HG03103 (cell line): ENCODE results near the gene TTLL3.

ENCODE experiments used
- ATAC-seq: cut with Tn5 transposase; IDR thresholded peaks from one replicate; pipeline ENCODE4 v1.9.1; 2021; ENCODE audit warnings: low read depth; ENCODE audit not compliant: unreplicated experiment

The TTLL3 gene

DNA sequence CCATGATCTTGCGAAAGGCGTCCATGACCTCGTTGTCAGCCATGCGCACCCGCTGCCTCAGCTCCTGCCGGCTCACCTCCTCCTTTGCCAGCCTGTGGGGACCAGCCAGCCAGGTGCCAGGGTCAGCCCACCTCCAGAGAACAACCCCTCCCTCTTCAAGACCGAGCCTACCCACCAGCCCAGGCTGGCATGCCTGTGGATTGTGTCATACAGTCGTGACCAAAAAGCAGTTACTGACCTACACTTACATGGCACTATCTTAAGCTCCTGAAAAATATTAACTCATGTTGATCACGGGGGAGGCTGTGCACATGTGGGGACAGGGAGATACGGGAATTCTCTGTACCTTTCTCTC, 29.6 kb upstream of the TTLL3 start:
- no peak for ATAC-seq

DNA sequence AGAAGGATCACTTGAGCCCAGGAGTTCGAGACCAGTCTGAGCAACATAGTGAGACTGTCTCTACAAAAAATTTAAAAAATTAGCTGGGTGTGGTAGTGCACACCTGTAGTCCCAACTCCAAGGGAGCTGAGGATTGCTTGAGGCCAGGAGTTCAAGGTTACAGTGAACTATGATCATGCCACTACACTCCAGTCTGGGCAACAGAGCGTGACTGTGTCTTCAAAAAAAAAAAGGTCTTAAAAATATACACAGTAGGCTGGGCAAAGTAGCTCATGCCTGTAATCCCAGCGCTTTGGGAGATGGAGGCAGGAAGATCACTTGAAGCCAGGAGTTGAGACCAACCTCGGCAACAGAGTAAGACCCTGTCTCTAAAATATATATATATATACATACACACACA, 29.2 kb upstream of the TTLL3 start:
- no peak for ATAC-seq

DNA sequence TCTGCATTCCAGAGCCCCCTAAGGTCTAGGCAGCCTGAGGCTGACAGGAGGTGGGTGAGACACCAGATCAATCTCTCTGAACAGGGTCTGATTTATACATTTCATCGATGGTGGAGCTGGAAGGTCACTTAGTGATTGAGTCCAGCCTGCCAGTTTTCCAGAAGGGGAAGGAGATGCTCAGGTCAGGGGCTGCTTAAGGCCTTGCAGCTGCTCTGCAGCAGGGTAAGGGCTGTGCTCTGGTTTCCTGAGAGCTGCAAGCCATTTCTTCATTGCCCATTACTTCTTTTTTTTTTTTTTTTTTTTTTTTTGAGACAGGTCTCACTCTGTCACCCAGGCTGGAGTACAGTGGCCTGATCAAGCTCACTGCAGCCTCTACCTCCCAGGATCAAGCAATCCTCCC, 28.5 kb upstream of the TTLL3 start:
- no peak for ATAC-seq

GRCh38 chr3:9781978-9782603, 28.0 kb upstream of the TTLL3 start:
- ATAC-seq = no peak

DNA sequence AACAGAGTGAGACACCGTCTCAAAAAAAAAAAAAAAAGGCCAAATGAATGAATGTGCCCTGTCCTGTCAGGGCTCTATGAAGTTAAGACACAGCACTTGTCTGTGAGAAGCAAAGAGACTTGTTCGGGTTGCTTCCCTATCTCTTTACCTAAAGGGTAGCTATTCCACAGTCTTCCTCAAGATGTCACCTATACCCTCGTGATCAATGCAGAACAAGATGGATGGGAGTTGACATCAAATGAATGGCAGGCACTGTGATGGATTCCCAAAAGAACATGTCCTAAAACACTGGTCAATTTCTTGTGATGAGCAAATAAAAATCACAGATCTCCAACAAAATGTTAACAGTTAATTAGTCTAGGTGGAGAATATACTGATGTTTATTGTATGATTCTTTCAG, 27.3 kb upstream of the TTLL3 start:
- no peak for ATAC-seq

DNA sequence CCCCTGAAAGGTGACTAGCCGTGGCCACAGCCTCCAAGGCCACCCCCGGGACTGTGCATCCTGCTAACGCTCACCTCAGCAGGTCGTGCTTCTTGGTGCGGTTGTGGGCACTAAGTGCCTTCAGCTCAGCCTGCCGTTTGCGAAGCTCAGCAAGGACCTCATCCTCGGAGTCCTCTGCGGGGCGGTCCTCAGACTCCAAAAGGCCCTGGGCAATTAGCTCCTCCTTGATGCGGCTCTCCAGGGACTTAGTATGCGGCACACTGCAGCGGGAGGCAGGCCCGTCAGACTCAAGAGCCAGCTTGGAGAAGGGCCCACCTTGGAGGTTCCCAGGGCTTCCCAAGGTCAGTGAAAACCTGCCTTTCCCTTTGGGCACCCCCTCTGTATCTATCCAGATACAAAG, 26.1 kb upstream of the TTLL3 start:
- ATAC-seq = no peak

DNA sequence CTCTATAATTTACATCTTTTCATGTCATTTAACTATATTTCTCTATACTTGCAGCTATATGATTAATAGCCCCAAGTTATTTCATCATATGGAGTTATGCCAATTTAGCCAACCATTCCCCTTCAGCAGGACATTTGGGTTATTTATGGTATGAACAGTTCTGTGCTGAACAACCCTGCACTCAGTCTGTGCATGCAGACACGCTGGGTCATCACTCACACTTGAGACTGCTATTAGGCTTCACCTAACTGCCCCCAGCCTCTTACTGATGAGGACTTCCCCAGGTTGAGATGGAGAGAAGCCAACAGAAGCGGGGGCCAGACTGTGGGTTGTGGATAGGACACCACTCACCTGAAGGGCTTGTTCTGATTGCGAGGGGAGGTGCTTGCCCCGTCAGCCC, 25.1 kb upstream of the TTLL3 start:
- ATAC-seq = no peak

- no peak for ATAC-seq
Observed at GRCh38 chr3:9785602-9786001, 24.5 kb upstream of the TTLL3 start.

DNA sequence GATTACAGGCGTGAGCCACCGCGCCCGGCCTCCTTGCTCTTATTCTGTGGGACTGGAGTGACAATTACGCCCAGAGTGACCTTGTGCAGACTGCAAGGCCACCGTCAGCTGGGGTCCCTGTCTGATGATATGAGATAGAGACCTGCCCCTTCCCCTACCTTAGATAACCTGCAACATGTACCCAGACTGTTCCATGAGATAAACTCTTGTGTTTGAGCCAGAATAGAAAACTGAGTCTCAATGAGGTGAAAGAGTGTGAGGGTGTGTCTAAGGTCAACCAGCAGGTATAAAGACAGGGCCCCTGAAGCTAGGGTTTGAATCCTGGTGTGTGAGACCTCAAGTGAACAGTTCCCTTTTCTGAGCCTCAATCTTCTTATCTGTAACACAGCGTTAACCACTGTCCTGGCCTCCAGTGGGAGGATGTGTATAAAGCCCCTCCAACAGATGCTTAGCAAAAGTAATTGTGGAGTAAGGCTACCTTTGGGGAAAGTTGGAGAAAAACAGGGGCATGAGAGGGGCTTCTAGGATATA, 23.8 kb upstream of the TTLL3 start:
- no peak for ATAC-seq

GRCh38 chr3:9786825-9787669, 23.0 kb upstream of the TTLL3 start:
- ATAC-seq = no peak

- ATAC-seq = no peak
Observed at GRCh38 chr3:9787714-9788113, 22.3 kb upstream of the TTLL3 start.

DNA sequence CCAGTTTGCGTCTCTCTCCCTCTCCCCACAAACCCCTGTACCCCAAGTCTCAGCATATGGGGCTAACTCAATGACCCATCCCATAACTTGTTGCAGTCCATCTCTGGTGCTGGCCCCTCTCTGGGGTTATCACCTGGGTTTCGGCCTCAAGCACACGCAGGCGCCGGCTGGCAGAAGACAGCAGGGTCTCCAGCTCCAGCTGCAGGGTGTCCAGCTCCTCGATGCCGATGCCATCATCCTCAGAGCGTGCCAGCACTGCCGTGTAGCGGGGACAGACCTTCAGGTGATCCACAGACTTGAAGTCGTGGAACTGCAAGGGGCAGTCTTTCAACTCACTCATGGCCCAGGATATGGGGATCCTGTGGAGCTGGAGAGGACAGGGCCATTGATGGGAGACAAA, 18.9 kb upstream of the TTLL3 start:
- no peak for ATAC-seq

DNA sequence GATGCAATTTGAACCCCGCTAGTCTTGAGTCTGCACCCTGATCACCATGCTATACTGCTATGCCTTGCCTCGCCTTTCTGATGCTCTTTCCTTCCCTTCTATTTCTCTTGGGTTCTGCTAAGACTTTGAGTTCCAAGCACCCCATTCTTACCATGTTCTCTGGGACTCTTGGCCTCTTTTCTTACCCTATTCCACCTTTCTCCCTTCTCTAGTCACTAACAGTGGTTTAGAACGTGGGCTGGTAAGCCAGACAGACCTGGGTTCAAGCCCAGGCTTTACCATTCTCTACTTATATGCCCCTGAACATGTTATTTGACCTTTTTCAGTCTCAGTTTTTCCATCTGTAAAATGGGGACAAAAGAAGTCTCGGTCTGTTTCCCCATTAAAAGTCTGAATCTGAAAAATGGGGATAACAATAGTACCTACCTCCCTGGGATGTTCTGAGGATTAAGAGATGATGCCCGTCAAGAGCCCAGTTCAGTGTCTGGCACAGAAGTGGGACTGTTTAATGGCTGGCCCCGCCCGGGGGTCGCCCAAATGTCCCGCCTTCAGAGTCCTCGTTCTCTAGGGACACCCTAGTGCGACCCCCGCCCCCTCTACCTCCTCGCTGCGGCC, 18.2 kb upstream of the TTLL3 start:
- no peak for ATAC-seq

DNA sequence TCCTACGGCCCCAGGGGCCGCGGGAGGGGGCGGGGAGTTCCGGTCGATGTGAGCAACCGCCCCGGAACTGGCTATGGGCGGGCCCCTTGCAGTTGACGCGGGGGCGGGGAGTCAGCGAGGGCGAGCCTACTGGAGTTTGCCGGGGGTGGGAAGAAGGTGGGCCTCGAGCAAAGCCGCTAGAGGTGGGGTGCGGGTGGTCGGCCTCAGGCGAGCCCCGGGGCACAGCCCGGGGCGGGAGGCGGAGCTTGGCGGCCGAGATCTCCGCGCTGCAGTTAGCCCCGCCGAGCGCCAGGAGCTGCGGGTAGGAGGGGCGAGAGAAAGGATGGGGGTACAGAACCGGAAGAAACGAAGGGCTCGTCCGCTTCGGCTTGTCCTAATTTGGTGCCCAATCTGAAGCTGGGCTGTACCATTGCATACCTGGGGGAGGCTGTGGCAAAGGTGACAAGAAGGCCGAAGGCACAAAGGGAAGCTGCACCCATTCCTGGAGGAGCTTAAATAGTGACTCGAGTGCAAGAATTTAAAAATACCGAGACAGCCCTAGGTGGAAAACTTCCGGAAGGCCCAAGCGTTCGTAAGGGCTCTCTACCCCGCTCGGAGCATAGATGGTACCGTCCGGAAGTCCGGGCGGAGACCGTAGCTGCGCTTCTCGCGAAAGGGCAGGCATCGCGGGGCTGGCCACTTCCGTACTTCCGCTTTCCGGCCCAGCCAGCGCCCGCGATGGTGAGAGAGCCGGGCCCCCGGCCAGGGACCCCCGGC, 17.5 kb upstream of the TTLL3 start, which contains the start of the genes ARPC4 and TADA3:
Gene ARPC4, plus strand, starts transcription at position 678 of the 756 bp plus-strand sequence. Its CDS starts 40 bp downstream, at position 718.
Gene TADA3, minus strand, starts transcription at position 69 of the 756 bp plus-strand sequence. CDS start 1,007 bp downstream, outside the sequence.
- peak; percentile 74 for ATAC-seq

GRCh38 chr3:9793161-9793781, 16.8 kb upstream of the TTLL3 start:
- no peak for ATAC-seq

- no peak for ATAC-seq
Observed at GRCh38 chr3:9794400-9794799, 15.7 kb upstream of the TTLL3 start.

DNA sequence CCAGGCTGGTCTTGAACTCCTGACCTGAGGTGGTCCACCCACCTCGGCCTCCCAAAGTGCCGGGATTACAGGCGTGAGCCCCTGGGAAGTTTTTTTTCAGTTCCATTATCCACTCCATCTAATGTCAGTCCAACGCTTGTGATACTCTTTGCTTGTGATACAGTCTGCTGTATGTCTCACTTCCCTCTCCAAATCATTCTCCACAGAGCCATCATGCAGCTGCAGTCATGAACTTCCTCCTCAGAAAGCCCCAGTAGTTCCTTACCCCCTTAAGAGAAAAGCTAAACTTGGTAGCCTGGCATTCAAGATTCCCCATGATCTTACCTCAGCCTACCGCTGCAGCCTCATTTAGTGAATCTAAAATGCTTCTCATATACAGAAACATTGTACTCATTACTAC, 14.9 kb upstream of the TTLL3 start:
- ATAC-seq = no peak

GRCh38 chr3:9797196-9797945, 12.7 kb upstream of the TTLL3 start:
- ATAC-seq = no peak

DNA sequence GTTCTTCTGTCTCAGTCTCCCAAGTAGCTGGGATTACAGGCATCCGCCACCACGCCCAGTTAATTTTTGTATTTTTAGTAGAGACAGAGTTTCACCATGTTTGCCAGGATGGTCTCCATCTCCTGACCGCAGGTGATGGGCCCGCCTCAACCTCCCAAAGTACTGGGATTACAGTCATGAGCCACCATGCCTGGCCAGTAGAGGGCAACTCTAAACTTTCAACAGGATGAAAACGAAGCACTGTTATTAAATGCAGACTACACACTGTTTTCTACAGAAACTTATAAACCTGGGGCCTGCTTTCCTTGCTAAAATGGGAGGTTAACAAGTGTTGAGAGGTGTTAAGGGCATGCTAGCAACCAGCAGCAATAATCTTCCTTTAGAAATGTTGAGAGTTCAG, 9.5 kb upstream of the TTLL3 start:
- no peak for ATAC-seq

- no peak for ATAC-seq
Observed at GRCh38 chr3:9803494-9803893, 6.6 kb upstream of the TTLL3 start.
